GM23248 (cell line): ENCODE measurements around the gene ADGRG7. TPM values are rescaled to one million over a fixed set of nuclear protein-coding genes. Genes with fewer than 3 reads are reported as not detected.
A peak's percentile ranks its signal among the peaks of the same experiment; 100 is the strongest.

Source experiments
- DNase-seq: peaks from one replicate; pipeline ENCODE4 v3.0.0-alpha.2; 2015
- H2AFZ ChIP-seq: fragments of 200-600 bp; sonication (generic); 2 replicates; pipeline ENCODE4 v1.6.1; 2016; ENCODE audit warnings: antibody characterized with exemption
- H3F3A ChIP-seq: fragments of 200-600 bp; sonication (generic); 2 replicates; pipeline ENCODE4 v1.6.1; 2016; ENCODE audit warnings: mild to moderate bottlenecking, antibody characterized with exemption, mixed run types; ENCODE audit not compliant: insufficient read depth
- H3K27ac ChIP-seq: fragments of 200-600 bp; sonication (generic); 2 replicates; pipeline ENCODE4 v1.5.1; 2016; ENCODE audit warnings: mild to moderate bottlenecking
- H3K27me3 ChIP-seq: fragments of 200-600 bp; sonication (generic); replicated peaks from 2 replicates; pipeline ENCODE4 v1.6.1; 2016; ENCODE audit warnings: mild to moderate bottlenecking; ENCODE audit not compliant: insufficient read depth
- H3K36me3 ChIP-seq: fragments of 200-600 bp; sonication (generic); 2 replicates; pipeline ENCODE4 v1.6.1; 2016; ENCODE audit warnings: low read depth, mild to moderate bottlenecking
- H3K4me1 ChIP-seq: fragments of 200-600 bp; sonication (generic); 2 replicates; pipeline ENCODE4 v1.6.1; 2016; ENCODE audit warnings: mild to moderate bottlenecking; ENCODE audit not compliant: insufficient read depth
- H3K4me2 ChIP-seq: fragments of 200-600 bp; sonication (generic); one replicate; pipeline ENCODE4 v1.6.1; 2016; ENCODE audit warnings: mild to moderate bottlenecking; ENCODE audit not compliant: unreplicated experiment
- H3K4me3 ChIP-seq: fragments of 200-600 bp; sonication (generic); 2 replicates; pipeline ENCODE4 v1.5.1; 2016; ENCODE audit warnings: mild to moderate bottlenecking
- H3K79me2 ChIP-seq: fragments of 200-600 bp; sonication (generic); 2 replicates; pipeline ENCODE4 v1.6.1; 2016; ENCODE audit warnings: mild to moderate bottlenecking; ENCODE audit not compliant: insufficient read depth
- H3K9ac ChIP-seq: fragments of 200-600 bp; sonication (generic); 2 replicates; pipeline ENCODE4 v1.6.1; 2016; ENCODE audit warnings: mild to moderate bottlenecking
- H3K9me2 ChIP-seq: fragments of 200-600 bp; sonication (generic); 2 replicates; pipeline ENCODE4 v1.6.1; 2016; ENCODE audit warnings: mixed run types, mild to moderate bottlenecking, moderate library complexity; ENCODE audit not compliant: insufficient read depth
- H3K9me3 ChIP-seq: fragments of 200-600 bp; sonication (generic); one replicate; pipeline ENCODE4 v1.6.1; 2017; ENCODE audit warnings: low read depth
- H4K20me1 ChIP-seq: fragments of 200-600 bp; sonication (generic); 2 replicates; pipeline ENCODE4 v1.6.0; 2016; ENCODE audit not compliant: insufficient read depth
- EZH2 ChIP-seq: fragments of 200-600 bp; sonication (generic); IDR thresholded peaks from 2 replicates; pipeline ENCODE4 v1.6.1; 2018; ENCODE audit warnings: antibody characterized with exemption, mild to moderate bottlenecking; ENCODE audit not compliant: insufficient read depth, poor library complexity, severe bottlenecking
- EZH2phosphoT487 ChIP-seq: fragments of 200-600 bp; sonication (generic); IDR thresholded peaks from 2 replicates; pipeline ENCODE4 v1.6.1; 2018; ENCODE audit warnings: antibody characterized with exemption, moderate library complexity, mild to moderate bottlenecking, low read depth; ENCODE audit not compliant: insufficient read depth
- WGBS, 2 experiments: methylation state at CpG; one replicate each; pipeline ENCODE4 v1.1.6; 2015 to 2017; ENCODE audit warnings: low lambda C conversion rate in 2 of 2, low coverage in 1 of 2; ENCODE audit errors: missing lambda C conversion rate in 2 of 2; 5-methylcytosine and 5-hydroxymethylcytosine counted together
- in situ Hi-C: fragments of 300-500 bp; cut with MboI; formaldehyde crosslinking; loops from 2 replicates; pipeline ENCODE4 v1.15.0; 2020
- polyA plus RNA-seq: library from polyadenylated mRNA; unstranded; fragments of >200 nt; fragmentation: Nextera tagmentation; extraction: Ambion mirVana; gene quantifications from 2 replicates; pipeline ENCODE4 v1.2.1, GENCODE V29; 2016
- total RNA-seq: library from RNA; depleted of rRNA; stranded (reverse); fragments of >200 nt; shearing (Covaris generic); gene quantifications from 2 replicates; pipeline ENCODE4 v1.2.3, GENCODE V29; 2014

ADGRG7 gene
- total and polyA plus RNA-seq, 2 experiments from 2014 or later = not detected

DNA sequence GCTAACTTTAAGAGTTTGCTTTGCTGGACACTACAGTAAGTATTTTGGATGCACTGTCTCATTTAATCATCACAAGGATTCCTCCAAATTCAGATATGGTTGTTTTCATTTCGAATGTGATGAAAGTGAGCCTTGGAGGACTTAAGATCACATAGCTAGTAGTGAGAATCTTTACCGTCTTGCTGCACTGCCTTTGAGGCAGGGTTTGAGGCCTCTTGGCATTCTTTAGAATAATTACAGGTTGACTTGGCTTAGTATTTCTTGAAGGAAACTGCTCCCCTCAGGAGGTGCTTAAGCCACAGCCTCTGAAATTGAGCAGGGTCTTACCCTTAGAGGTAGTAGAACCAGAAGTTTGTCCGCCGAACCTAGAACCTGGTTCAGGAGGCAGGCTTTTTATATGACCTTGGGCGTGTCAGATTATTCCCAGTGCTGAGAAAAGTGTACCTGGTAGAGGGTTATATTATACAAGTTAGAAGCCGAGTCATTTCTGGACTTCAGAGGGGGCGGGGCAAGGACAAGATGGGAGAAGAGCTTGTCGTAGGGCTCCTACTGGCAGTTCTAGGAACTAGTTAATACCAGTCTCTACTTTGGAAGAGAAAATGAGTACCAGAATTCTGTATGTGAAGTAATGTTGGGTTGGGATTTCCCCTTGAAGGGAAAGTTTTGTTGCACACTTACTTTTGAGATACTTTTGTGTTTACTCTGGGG is 101.0 kb downstream of the ADGRG7 start:
- peaks cover 34% of the 10 kb centered on the region for H3K4me1 ChIP-seq
- peak overlapping the region; percentile 89 for H3K4me2 ChIP-seq
- no peaks in the 10 kb centered on the region for H3K27me3 ChIP-seq
- H3K4me3 ChIP-seq = peak overlapping the region; percentile 94
- H3K36me3 ChIP-seq = peaks cover 27% of the 10 kb centered on the region
- H2AFZ ChIP-seq = no peak overlapping the region
- peaks cover 32% of the 10 kb centered on the region for H3F3A ChIP-seq
- H3K9ac ChIP-seq = peak overlapping the region; percentile 93
- no peaks in the 10 kb centered on the region for H3K9me2 ChIP-seq
- TF ChIP-seq EZH2 (no peak), EZH2phosphoT487 (no peak)
- no peaks in the 10 kb centered on the region for H3K9me3 ChIP-seq
- in situ Hi-C loops = no loop called here
- peak overlapping the region; percentile 91 for H3K27ac ChIP-seq
- H4K20me1 ChIP-seq = peaks cover 26% of the 10 kb centered on the region
- peaks cover 56% of the 10 kb centered on the region for H3K79me2 ChIP-seq
- 0 to 1% methylated on average over 8 of the region's 8 CpGs for WGBS, 2 experiments
- DNase-seq = peak; percentile 95

GRCh38 chr3:100715176-100715575 is 105.8 kb downstream of the ADGRG7 start:
- TF ChIP-seq EZH2phosphoT487 = no peak
- TF ChIP-seq EZH2 = no peak
- peaks cover 62% of the 10 kb centered on the region for H3K36me3 ChIP-seq
- no peak overlapping the region for H3K4me2 ChIP-seq
- H3K4me3 ChIP-seq = no peak overlapping the region
- no peak overlapping the region for H2AFZ ChIP-seq
- H3K9me3 ChIP-seq = no peaks in the 10 kb centered on the region
- H3K9me2 ChIP-seq = no peaks in the 10 kb centered on the region
- peaks cover 53% of the 10 kb centered on the region for H4K20me1 ChIP-seq
- H3K27ac ChIP-seq = no peak overlapping the region
- no peak overlapping the region for H3K9ac ChIP-seq
- H3K4me1 ChIP-seq = peaks cover 56% of the 10 kb centered on the region
- peaks cover 18% of the 10 kb centered on the region for H3F3A ChIP-seq
- peaks cover 100% of the 10 kb centered on the region for H3K79me2 ChIP-seq
- H3K27me3 ChIP-seq = no peaks in the 10 kb centered on the region
- no peak for DNase-seq
- in situ Hi-C loops = no loop called here

DNA sequence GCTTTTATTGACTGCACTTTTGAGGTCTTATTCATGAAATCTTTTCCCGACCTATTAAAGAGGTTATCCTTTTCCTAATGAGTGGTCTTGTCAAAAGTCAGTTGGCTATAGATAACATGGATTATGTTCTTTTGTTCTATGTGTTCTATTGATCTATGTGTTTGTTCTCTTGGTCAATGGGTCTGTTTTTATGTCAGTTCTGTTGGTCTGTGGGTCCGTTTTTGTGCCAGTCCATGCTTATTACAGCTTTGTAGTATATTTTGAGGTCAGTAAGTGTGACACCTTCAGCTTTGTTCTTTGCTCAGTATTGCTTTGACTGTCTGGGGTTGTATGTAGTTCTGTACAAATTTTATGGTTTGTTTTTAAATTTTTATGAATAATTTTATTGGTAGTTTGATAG is 107.7 kb downstream of the ADGRG7 start:
- Histone ChIP-seq H3K27me3 (no peaks in the 10 kb centered on the region), H3K36me3 (peaks cover 70% of the 10 kb centered on the region), H3K9me2 (no peaks in the 10 kb centered on the region; the same call in 1 of the 2 replicates), H3K4me2 (peak overlapping the region; percentile 18), H3K9me3 (no peaks in the 10 kb centered on the region), H3F3A (peaks cover 6% of the 10 kb centered on the region), H4K20me1 (peaks cover 45% of the 10 kb centered on the region), H3K79me2 (peaks cover 100% of the 10 kb centered on the region), H3K9ac (no peak overlapping the region), H3K4me1 (peaks cover 42% of the 10 kb centered on the region), H3K4me3 (no peak overlapping the region), H3K27ac (no peak overlapping the region), H2AFZ (no peak overlapping the region)
- TF ChIP-seq EZH2 = no peak
- TF ChIP-seq EZH2phosphoT487 = no peak
- in situ Hi-C loops = no loop called here
- DNase-seq = no peak
- 94 to 98% methylated on average over 2 of the region's 2 CpGs for WGBS, 2 experiments

- H3K4me3 ChIP-seq = no peak overlapping the region
- TF ChIP-seq EZH2phosphoT487 (no peak), EZH2 (no peak)
- peaks cover 100% of the 10 kb centered on the region for H3K79me2 ChIP-seq
- no peak overlapping the region for H3K4me2 ChIP-seq
- H4K20me1 ChIP-seq = peaks cover 40% of the 10 kb centered on the region
- H3K9ac ChIP-seq = no peak overlapping the region
- no peak for DNase-seq
- peaks cover 76% of the 10 kb centered on the region for H3K36me3 ChIP-seq
- peaks cover 10% of the 10 kb centered on the region for H3F3A ChIP-seq
- peaks cover 40% of the 10 kb centered on the region for H3K4me1 ChIP-seq
- no peaks in the 10 kb centered on the region for H3K27me3 ChIP-seq
- no peak overlapping the region for H3K27ac ChIP-seq
- H3K9me2 ChIP-seq = no peaks in the 10 kb centered on the region; the same call in 1 of the 2 replicates
- no peaks in the 10 kb centered on the region for H3K9me3 ChIP-seq
- no peak overlapping the region for H2AFZ ChIP-seq
- 91 to 92% methylated on average over 4 of the region's 4 CpGs for WGBS, 2 experiments
- in situ Hi-C loops = no loop called here
These were observed 108.5 kb downstream of the ADGRG7 start for GRCh38 chr3:100717637-100718487.
